CD4-positive, alpha-beta T cell treated with Interleukin-21 for 1 hour (primary cell): Measurements from ENCODE around the gene YIPF2.

Experiments
- DNase-seq: peaks from one replicate; pipeline ENCODE4 v3.0.0-alpha.2; 2020

Gene YIPF2

DNA sequence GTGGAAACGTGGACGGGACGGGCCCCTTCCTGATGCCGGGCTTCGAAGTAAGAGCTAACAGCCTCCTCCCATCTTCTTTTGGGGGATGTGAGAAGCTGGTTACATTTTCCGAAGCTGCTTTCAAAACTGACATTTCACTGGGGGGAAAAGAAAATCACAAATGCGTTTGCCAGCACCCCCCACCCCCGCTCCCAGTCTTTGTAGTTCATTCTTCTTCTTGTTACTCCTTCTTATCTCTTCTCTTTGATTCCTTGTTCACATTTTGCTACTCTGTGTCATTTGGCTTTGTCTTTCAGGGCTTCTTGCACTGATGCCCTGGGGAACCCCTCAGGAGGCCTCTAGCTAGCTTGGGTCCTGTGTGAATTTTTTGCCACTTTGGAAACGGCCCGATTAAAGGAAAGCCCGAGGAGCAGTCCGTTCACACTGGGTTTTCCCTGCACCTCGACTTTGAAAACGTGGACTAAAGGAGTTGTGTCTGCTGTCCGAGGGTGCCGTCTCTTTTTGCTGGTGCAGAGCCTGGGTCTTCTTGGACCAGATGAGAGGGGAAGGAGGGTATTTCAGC lies 55.8 kb downstream of the YIPF2 start:
- DNase-seq: no peak
